HL-60/S4 treated with phorbol 12-myristate 13-acetate at 8.2 ng/mL for 4 days and 3 days (cell line): ENCODE measurements around the gene OSBPL10.
"Not testable (repeated sequence)": the region's sequence is repeated elsewhere in the genome, so short reads cannot be mapped to it uniquely, and the experiment has no call there.

Experiments used
- in situ Hi-C: fragments of 300-500 bp; cut with MboI; formaldehyde crosslinking; loops from 2 replicates; pipeline ENCODE4 v1.15.0; 2022; ENCODE audit warnings: low sequenced_read_pairs

Gene OSBPL10

GRCh38 chr3:31714495-31715280 is 266.4 kb downstream of the OSBPL10 start:
- in situ Hi-C loops, result no loop called here

GRCh38 chr3:31713816-31714215 is 267.2 kb downstream of the OSBPL10 start:
- in situ Hi-C loops, result no loop called here

- in situ Hi-C loops, result no loop called here
These were observed 270.8 kb downstream of the OSBPL10 start for GRCh38 chr3:31710123-31710803.

- in situ Hi-C loops, result no loop called here
These were observed 271.5 kb downstream of the OSBPL10 start for GRCh38 chr3:31709526-31709925.

- in situ Hi-C loops, result no loop called here
These were observed 272.1 kb downstream of the OSBPL10 start for GRCh38 chr3:31709005-31709404.

- in situ Hi-C loops, result no loop called here
These were observed 273.8 kb downstream of the OSBPL10 start for GRCh38 chr3:31707286-31707685.

GRCh38 chr3:31705736-31706135 is 275.3 kb downstream of the OSBPL10 start:
- in situ Hi-C loops, result no loop called here

GRCh38 chr3:31704591-31705179 is 276.4 kb downstream of the OSBPL10 start:
- in situ Hi-C loops, result no loop called here

GRCh38 chr3:31704156-31704555 is 276.9 kb downstream of the OSBPL10 start:
- in situ Hi-C loops, result no loop called here

- in situ Hi-C loops, result no loop called here
These were observed 279.8 kb downstream of the OSBPL10 start for GRCh38 chr3:31701286-31701685.

GRCh38 chr3:31699309-31699953 is 281.6 kb downstream of the OSBPL10 start:
- in situ Hi-C loops, result no loop called here

GRCh38 chr3:31696815-31697548 is 284.1 kb downstream of the OSBPL10 start:
- in situ Hi-C loops, result no loop called here

- in situ Hi-C loops, result no loop called here
These were observed 285.1 kb downstream of the OSBPL10 start for GRCh38 chr3:31696009-31696297.

GRCh38 chr3:31695280-31696008 is 285.6 kb downstream of the OSBPL10 start:
- in situ Hi-C loops, result no loop called here

GRCh38 chr3:31693346-31693745 is 287.7 kb downstream of the OSBPL10 start:
- in situ Hi-C loops, result no loop called here

GRCh38 chr3:31692751-31693150 is 288.3 kb downstream of the OSBPL10 start:
- in situ Hi-C loops, result no loop called here

GRCh38 chr3:31690771-31691170 is 290.3 kb downstream of the OSBPL10 start:
- in situ Hi-C loops, result no loop called here

- in situ Hi-C loops, result not testable (repeated sequence)
These were observed 291.5 kb downstream of the OSBPL10 start for GRCh38 chr3:31689523-31689922.

- in situ Hi-C loops, result no loop called here
These were observed 292.1 kb downstream of the OSBPL10 start for GRCh38 chr3:31688984-31689383.

- in situ Hi-C loops, result no loop called here
These were observed 293.9 kb downstream of the OSBPL10 start for GRCh38 chr3:31687020-31687802.
